HG03460 (cell line): ENCODE measurements around the gene ERI3.

Experiments
- ATAC-seq: cut with Tn5 transposase; IDR thresholded peaks from one replicate; pipeline ENCODE4 v1.9.1; 2021; ENCODE audit not compliant: unreplicated experiment

The ERI3 gene

DNA sequence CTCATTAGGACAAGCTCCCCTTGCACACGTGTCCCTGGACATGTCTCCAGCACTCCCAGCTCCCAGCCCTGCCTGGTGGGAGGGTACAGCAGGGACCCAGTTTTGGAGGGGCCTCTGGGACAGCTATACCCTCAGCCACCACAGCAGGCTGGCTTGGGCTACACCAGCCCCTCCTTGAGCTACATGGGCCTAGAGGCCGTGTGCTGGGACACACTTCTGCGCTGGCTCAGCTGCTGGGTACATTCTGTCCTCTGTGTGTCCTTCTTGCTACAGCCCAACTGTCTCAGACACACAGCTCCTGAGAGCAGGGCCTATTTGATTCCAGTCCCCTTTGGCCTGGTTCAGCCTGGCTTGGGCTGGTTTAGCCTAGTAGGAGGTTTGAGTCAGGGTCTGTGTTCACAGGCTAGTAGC is 115.1 kb downstream of the ERI3 start:
- ATAC-seq, result no peak

DNA sequence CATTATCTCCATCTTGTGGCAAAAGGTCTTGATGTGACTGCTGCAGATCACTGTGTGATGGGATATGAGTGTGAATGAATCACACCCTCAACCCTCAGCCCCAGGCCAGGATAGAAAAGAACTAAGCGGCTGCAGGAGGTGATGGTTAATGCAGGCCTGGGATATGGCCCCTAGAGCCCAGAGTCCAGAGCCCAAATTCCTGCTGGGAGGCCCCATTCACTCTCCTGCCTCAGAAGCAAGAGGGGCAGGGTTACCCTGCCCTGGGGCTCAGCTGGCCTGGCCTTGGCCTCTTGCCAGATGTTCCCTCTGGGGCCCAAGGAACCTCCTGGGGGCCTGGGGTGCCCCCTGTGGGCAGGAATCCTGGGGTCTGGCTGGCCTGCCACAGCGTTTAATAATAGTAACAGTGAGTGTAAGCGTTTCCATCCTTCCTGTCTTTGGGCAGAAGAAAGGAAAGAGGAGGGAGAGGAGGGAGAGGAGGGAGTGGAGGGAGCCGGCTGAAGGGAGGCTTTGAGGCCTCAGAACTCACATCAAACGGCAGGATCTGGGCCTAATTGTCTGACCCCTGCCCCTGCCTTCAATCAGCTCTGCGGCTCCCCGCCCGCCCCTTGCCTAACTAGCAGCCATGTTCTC is 115.6 kb downstream of the ERI3 start:
- no peak for ATAC-seq

DNA sequence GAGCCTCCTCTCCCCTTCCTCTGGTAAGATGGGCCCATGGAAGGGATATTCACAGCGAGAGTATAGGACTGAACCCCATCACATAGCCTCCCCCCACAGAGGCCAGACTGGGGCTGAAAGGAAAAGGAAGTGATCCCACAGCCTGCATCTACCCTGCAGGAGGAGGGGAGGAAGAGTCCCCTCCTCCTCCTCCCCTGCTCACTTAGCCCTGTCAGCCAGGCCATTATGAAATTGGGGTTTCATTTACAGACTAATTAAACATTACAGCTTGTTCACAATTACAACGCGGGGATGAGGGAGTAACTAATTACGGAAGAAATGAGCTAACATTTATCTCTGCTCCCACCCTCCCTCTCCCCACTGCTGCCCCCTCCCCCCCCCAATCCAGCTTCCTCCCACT is 116.4 kb downstream of the ERI3 start:
- no peak for ATAC-seq

DNA sequence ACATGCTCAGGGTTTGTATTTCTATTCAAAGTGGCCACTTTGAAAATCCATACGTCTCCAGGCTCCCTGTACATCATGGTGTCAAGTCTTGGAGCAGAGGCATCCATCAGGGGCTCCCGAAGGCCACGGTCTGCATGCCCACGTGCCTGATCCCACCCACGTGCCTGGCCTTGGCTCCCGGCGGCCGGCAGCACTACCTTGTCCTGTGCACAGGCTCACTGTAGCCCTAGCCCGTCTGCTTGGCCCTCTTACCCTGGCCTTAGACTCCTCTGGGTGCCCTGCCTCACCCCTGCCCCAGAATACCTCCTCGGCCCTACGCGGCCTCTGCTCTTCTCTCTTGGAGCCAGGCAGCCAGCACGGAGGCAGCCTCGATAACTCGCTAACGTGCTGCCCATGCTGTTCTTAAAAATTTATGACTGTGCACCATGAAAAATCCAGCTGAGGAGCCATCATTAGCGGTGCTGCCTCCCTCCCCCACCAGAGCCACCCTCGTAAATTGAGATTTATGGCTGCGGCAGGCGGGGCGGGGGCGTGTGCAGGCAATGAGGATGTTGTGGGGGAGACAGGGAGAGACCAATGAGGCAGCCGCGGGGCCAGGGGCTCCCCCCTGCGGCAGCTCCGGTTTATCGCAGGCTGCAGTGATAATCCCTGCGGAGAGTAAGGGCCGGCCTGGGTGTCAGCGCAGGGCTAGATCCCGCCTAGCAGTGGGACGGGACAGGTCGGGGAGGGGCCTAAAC is 117.2 kb downstream of the ERI3 start:
- no peak for ATAC-seq

DNA sequence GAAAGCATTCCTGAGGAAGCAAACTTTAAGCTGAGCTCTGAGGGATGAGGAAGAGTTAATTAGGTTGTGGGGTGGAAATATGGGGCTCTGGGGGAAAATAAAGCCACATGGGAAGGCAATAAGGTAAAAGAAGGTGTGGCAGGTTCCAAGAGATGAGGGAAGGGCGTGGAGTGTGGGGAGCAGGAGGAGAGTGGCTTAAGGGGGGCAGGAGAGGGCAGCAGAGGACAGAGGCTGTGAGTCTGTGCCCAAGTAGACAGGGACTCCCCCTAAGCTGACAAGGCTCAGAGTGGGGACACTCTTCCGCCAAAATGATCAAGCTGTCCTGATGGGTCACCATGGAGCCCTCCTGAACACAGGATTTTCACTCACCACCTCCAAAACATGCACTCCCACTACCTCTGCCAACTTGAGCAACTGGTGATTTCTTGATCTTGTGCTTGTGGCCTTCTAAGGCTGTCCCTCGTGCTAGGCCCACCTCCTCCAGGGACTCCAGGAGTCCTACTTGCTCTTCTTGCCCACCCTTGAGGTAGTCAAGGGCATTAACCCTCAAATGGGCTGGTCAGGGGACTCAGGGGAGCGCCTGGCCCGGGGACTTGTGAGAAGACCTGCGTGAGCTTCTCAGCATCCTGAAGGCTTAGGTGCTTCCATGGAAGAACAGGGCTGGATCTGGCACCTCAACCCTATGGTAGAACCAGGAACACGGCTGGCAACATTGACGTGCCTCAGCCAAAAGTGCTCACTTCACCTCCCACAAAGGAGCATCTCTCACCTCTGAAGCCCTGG is 118.4 kb downstream of the ERI3 start:
- no peak for ATAC-seq

DNA sequence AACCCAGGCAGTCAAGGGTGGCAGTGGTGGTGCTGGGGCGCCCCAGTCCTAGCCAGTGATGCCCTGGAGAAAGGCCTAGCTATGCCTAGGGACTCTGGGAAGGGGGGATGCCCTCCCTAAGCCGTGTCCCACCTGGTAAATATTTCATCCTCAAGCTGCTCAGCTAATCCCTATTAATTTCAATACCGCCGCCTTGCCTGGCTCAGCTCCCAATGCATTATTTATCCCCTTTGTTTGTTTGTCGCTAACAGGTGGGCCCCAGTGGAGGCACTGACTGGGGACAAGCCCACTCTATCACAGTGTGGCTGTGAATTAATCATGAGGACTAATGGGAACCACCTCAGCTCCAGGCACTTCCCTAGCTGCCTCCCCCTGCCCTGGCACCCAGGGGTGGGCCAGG is 119.2 kb downstream of the ERI3 start:
- ATAC-seq, result no peak

DNA sequence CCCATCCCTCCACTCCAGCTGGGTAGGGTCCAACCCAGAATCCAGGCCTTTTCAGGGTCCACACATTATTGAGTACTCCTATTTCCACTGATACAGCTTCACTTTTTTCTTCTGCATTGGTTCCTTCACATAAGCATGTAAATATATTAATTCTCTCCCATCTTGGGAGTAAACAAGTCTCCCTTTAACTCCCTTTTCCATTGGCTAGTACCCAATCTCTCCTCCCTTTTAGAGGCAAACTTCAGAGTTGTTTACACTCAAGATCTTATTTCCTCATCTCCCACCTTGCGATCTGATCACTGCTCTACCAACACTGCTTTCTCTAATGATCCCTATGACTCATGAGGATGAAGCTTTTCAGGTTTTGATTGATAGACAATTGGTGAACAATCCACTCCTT is 121.5 kb downstream of the ERI3 start:
- no peak for ATAC-seq

DNA sequence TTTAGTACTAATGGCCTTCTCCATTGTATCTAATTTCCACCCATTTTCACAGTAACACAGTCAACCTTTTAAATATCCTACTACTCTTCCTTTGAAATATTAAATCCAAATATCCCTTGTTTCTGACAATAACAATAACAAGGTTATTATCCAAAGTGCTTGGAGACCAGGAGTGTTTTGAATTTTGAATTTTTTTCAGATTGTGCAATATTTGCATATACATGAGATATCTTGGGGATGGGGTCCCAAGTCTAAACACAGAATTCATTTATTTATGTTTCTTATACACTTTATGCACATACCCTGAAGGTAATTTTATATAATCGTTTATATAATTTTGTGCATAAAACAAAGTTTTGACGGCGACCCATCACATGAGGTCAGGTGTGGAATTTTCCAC is 124.3 kb downstream of the ERI3 start:
- ATAC-seq, result no peak

DNA sequence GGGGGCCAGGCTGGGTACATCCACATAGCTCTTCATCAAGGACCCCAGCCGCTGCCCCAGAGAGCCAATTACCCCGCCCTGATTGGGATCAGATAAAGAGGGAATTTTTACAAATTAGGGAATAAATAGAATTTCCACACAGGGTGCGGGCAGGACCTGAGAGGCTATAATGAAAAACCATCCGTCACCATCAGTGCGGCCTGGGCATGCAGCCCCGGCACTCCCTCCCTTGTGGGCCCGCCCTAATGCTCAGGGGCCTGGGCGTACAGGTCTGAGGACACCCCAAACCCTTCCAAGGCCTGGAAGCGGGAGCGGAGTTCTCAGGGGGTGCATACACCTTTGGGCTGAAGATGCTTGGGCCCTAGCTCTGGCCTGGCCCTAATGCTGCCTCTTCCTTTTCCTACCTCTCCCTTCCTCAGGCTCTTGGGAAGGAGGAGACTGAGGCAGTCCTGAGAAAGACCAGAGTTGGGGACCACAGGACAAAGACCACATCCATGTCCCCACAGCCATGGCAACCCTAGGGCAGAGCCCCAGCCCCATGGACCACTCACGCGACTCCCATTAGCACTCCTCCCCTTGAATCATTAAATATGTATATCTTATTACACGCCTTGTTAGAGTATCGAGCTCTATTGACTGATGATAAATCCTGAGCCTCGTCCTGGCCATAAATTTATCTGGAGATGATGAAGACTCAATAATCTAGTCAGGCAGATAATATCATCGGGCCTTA is 125.5 kb downstream of the ERI3 start:
- no peak for ATAC-seq

DNA sequence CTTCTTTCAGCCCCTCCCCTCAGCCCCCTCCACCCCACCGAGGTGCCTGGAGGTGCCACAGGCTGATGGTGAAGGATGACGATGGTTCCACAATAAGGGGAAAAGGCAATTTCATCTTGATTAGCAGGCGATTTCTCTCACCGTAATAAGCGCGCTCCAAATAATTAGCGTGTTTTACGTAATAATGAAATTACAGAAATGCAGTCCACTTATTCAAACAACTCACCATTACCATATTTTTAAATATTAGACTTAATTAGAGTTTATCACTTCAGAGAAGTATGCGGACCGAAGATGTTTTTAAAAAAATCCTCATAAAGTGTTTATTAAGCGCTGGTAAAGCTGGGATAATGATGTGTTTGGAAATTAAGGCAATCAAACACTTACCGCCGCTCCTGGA is 126.8 kb downstream of the ERI3 start:
- ATAC-seq, result no peak

DNA sequence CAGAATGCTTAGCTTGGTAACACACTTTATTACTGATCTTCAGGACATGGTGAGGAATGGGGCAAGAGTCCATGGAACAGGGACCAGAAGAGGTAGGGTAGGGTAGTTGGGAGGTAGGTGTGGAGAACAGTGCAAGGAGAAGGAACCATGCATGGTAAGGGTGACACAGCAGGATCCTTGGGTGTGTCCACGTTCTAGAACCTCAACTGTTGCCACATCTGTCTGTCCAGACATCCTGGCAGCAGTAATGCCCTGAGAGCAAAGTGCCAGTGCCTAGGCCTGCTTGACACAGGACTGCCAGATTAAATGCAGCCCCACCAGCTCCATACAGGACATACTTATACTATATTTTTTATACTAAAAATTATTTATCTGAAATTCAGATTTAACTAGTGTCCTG is 127.8 kb downstream of the ERI3 start:
- no peak for ATAC-seq

DNA sequence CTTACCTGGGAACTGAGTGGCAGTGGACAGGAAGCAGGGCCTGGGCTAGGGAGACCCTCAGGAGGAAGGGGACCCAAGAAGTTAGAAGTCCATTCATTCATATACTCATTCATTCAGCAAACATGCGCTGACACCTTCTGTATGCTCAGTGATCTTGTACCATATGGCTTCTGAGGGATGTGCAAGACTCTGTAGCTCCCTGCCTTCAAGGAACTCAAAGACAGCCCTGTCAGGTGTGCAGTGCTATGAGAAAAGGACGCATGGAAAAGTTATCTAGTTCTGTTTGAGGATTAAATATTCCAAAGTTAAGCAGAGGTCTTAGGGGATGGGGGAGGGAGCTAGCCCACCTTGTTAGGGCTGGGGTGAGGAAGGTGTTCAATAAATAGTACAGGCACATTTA is 129.3 kb downstream of the ERI3 start:
- ATAC-seq, result no peak

DNA sequence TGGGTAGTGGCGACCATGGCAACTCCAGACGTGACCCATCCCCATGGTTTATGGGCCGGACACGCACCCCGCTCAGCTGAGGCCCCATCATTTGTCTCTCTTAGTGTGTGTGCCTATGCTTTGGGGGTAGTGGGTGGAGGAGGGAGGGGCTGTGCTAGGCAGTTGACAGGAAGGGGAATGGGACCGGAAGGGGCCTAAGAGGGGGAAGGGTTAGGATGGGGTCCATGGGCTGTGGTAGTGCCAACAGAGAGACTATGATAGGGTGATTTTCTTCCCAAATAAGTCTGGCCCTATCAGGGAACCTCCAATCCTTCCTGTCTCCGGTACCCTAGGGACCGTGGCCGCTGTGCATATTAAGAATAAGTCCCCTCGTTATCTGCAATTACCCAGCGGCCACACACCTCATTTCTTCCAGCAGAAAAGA is 131.9 kb downstream of the ERI3 start:
- no peak for ATAC-seq

DNA sequence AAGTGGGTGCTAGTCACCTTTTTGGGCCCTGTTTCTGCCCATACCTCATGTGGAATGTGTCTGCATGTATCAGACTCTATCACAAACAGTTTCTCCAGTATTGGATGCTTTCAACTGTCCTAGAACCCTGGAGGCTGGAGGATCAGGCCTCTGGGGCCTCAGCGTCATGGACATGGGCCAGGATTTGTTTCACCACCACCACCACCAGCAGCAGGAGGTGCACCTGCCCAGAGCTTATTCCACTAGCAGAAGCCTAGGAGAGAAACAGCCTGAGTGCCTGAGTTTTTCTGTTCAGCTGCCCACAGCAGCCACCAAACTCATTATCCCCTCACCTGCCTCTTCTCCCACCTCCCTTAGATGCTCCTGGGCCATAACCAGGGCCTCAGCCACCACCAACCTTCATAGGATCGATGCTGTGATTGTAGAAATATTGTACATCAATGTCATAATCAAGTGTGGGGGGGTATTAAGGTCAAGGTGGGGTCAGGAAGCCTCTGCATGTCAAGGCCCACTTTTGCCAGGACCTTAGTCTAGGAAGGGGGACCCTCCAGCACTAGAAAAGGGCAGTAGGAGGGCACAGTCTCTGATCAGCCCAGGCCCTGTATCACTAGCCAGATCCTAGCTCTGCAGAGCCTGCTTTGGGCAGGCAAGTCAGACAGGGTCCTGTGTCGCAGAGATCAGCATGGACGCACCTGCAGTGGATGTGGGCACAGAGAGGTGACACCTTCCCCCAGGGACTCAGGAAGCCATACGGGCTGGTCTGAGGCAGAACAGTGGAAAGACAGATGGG is 132.5 kb downstream of the ERI3 start:
- ATAC-seq, result no peak

DNA sequence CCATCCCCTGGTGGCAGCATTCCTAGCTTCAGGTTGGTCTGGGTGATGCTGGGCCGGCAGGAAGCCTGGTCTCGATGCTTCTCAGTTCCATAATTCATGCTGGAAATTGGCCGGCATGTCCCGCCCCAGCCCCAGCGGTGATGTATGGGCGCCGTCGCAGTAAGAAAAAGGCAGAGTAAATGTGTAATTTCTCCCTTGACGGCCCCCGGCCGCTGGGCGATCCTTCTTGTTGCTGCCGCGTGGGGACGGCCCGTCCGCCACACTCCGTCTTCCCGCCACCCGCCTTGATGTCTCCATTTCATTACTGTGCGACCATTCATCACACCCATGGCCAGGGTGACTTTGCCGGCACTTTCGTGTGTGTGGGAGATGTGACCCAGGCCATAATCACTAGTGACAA is 133.3 kb downstream of the ERI3 start:
- no peak for ATAC-seq

DNA sequence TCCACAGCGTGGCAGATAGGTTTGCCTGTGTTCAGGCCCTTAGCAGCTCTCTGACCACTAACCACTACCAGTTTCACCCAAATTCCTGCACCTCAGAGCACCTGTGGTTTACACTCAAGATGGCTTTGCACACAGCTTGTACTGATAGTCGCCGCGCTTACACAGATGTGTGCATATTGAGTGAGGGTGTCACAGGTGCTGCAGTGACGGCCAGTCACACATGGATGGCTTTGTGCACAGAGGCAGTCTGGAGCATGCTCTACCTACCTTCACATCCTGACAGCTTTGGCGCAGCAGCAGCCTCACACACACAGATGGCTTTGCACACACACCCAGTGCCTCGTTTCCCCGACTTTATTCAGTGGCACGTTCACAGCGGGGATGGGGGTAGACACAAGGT is 134.3 kb downstream of the ERI3 start:
- ATAC-seq, result no peak

DNA sequence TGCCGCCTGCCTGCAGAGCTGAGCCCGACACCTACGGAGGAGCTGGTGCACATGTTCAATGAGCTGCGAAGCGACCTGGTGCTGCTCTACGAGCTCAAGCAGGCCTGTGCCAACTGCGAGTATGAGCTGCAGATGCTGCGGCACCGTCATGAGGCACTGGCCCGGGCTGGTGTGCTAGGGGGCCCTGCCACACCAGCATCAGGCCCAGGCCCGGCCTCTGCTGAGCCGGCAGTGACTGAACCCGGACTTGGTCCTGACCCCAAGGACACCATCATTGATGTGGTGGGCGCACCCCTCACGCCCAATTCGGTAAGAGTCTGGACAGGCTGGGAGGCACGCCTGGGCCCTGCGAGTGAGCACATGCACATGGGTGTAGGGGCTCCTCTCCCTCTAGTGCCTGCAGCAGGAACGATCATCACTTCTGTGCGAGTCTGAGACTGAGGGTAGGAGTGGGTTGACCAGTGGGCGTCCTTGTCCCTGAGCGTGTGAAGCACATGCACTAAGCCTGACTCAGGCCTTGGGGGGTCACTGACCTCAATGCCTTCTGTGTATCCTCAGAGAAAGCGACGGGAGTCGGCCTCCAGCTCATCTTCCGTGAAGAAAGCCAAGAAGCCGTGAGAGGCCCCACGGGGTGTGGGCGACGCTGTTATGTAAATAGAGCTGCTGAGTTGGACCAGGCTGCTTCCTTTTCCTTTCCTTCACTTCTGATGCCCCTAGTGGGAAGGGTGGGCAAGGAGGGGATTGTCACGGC is 134.9 kb downstream of the ERI3 start:
- no peak for ATAC-seq

DNA sequence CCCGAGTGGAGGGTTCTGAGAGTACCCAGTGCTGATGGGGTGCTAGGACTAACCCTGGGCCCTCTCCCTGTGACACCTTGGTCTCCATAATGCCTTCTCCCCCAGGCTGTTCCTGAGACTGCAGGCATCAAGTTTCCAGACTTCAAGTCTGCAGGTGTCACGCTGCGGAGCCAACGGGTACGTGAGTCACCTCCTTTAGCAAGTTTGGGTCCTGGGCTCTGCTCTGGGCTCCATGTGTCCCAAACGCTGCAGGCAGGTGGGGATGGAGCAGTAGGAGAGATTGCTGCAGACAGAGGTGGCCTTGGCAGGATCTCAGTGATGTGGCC is 135.8 kb downstream of the ERI3 start:
- no peak for ATAC-seq

DNA sequence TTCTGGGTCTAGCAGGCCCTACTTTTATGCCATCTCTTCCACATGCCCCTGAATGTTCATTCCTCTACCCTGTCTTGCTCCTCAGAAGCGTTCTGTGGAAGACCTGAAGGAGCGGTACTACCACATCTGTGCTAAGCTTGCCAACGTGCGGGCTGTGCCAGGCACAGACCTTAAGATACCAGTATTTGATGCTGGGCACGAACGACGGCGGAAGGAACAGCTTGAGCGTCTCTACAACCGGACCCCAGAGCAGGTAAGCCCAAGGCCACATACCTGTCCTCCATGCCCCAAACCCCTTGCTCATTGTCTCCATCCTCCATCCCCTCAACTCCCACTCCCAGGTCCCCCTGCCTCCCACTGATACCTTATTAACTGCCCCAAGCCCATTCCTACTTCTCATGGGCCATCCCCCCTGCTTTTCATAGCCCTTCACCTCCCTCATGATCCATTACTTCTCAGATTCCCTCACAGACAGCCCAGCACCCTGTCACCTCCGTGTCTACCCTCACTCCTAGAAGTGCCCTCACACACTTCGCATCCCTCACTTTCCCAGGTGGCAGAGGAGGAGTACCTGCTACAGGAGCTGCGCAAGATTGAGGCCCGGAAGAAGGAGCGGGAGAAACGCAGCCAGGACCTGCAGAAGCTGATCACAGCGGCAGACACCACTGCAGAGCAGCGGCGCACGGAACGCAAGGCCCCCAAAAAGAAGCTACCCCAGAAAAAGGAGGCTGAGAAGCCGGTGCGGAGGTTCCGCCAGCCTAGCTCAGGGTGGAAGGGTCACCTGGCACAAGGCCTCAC is 136.4 kb downstream of the ERI3 start:
- ATAC-seq, result no peak
